Stimulated activated CD8-positive, alpha-beta memory T cell treated with anti-CD3 and anti-CD28 coated beads, Interleukin-7, amount 100 ng/mL, for 1 hour (primary cell): ENCODE results near the gene LZTR1.

Source experiments
- DNase-seq, 2 donors: peaks; one replicate each; pipeline ENCODE4 v3.0.0-alpha.2; 2020; ENCODE audit warnings: low read depth in 2 of 2

LZTR1 gene

GRCh38 chr22:20980938-20981722 is 967 bp upstream of the LZTR1 start:
- DNase-seq: no peak

GRCh38 chr22:20982563-20982882 is 426 bp downstream of the LZTR1 start:
- no peak for DNase-seq

GRCh38 chr22:20983081-20983771 is 1.1 kb downstream of the LZTR1 start:
- DNase-seq: no peak

GRCh38 chr22:20985720-20986119 is 3.6 kb downstream of the LZTR1 start:
- no peak for DNase-seq

- no peak for DNase-seq
Observed at GRCh38 chr22:20986365-20986764, 4.3 kb downstream of the LZTR1 start.

GRCh38 chr22:20987375-20987774 is 5.3 kb downstream of the LZTR1 start:
- no peak for DNase-seq

GRCh38 chr22:20988573-20989322 is 6.7 kb downstream of the LZTR1 start:
- DNase-seq: no peak

- DNase-seq: no peak
Observed at GRCh38 chr22:20989323-20990138, 7.4 kb downstream of the LZTR1 start.

- DNase-seq: no peak
Observed at GRCh38 chr22:20990184-20991180, 8.4 kb downstream of the LZTR1 start.

GRCh38 chr22:20991252-20992055 is 9.4 kb downstream of the LZTR1 start:
- no peak for DNase-seq

- DNase-seq: no peak
Observed at GRCh38 chr22:20992056-20992442, 10.0 kb downstream of the LZTR1 start.

GRCh38 chr22:20992456-20993303 is 10.6 kb downstream of the LZTR1 start:
- DNase-seq: no peak

GRCh38 chr22:20993304-20994127 is 11.4 kb downstream of the LZTR1 start:
- DNase-seq: no peak

GRCh38 chr22:20994128-20994901 is 12.2 kb downstream of the LZTR1 start:
- DNase-seq: no peak

- DNase-seq: no peak
Observed at GRCh38 chr22:20994902-20995241, 12.8 kb downstream of the LZTR1 start.

- no peak for DNase-seq
Observed at GRCh38 chr22:20995329-20996030, 13.4 kb downstream of the LZTR1 start.

- no peak for DNase-seq
Observed at GRCh38 chr22:20996031-20996410, 13.9 kb downstream of the LZTR1 start.
